ENCODE data around the gene RPL37.
"Not testable (repeated sequence)": the region's sequence is repeated elsewhere in the genome, so short reads cannot be mapped to it uniquely, and the experiment has no call there.

Gene RPL37

GRCh38 chr5:40832345-40832744 is 2.7 kb downstream of the RPL37 start:
- DNase-seq = no peak

GRCh38 chr5:40831346-40832210 is 3.4 kb downstream of the RPL37 start:
- DNase-seq = no peak

GRCh38 chr5:40829748-40830533 is 5.1 kb downstream of the RPL37 start:
- DNase-seq = no peak

- no peak for DNase-seq
These were observed 6.0 kb downstream of the RPL37 start for GRCh38 chr5:40828690-40829661.

GRCh38 chr5:40828021-40828631 is 6.9 kb downstream of the RPL37 start:
- no peak for DNase-seq

GRCh38 chr5:40827188-40827977 is 7.6 kb downstream of the RPL37 start:
- no peak for DNase-seq

- DNase-seq = no peak
These were observed 8.4 kb downstream of the RPL37 start for GRCh38 chr5:40826489-40827187.

GRCh38 chr5:40825461-40826043 is 9.5 kb downstream of the RPL37 start:
- DNase-seq = not testable (repeated sequence)

- no peak for DNase-seq
These were observed 11.6 kb downstream of the RPL37 start for GRCh38 chr5:40823459-40823858.

GRCh38 chr5:40813698-40814281 is 21.2 kb downstream of the RPL37 start:
- DNase-seq = no peak

- DNase-seq = no peak
These were observed 22.9 kb downstream of the RPL37 start for GRCh38 chr5:40812125-40812524.

GRCh38 chr5:40801771-40802562 is 33.1 kb downstream of the RPL37 start:
- DNase-seq = no peak

- DNase-seq = no peak
These were observed 35.8 kb downstream of the RPL37 start for GRCh38 chr5:40799258-40799657.

- DNase-seq = peak; percentile 37
These were observed 36.2 kb downstream of the RPL37 start for GRCh38 chr5:40798801-40799210.

GRCh38 chr5:40798012-40798800 is 36.8 kb downstream of the RPL37 start, which contains the start of gene PRKAA1:
TSS of gene PRKAA1 (minus strand) at chr5:40798374. CDS start at chr5:40798189, 185 bp downstream.
- peak; percentile 60 for DNase-seq

- peak; percentile 59 for DNase-seq
These were observed 37.6 kb downstream of the RPL37 start for GRCh38 chr5:40797273-40798011.

- no peak for DNase-seq
These were observed 38.5 kb downstream of the RPL37 start for GRCh38 chr5:40796487-40796889.
